H9 (cell line): ENCODE results near the gene MARCHF10. TPM values are rescaled to one million over a fixed set of nuclear protein-coding genes. Genes with fewer than 3 reads are reported as not detected.

Experiments
- DNase-seq: peaks from one replicate; pipeline ENCODE4 v3.0.0-alpha.2; 2017
- H2AFZ ChIP-seq: one replicate; pipeline ENCODE4 v1.6.1; 2013; ENCODE audit warnings: mild to moderate bottlenecking, low read length, control low read depth, moderate library complexity
- H2AK5ac ChIP-seq: 2 replicates; pipeline ENCODE4 v1.6.1; 2013; ENCODE audit warnings: low read length, control low read depth, mixed read lengths; ENCODE audit not compliant: insufficient read length
- H2BK120ac ChIP-seq: one replicate; pipeline ENCODE4 v1.6.1; 2013; ENCODE audit warnings: low read depth, mild to moderate bottlenecking, low read length, control low read depth, inconsistent platforms; ENCODE audit not compliant: poor library complexity, severe bottlenecking
- H2BK12ac ChIP-seq: 2 replicates; pipeline ENCODE4 v1.6.1; 2013; ENCODE audit warnings: low read length, control low read depth, mixed read lengths, low read depth; ENCODE audit not compliant: insufficient read length
- H2BK15ac ChIP-seq: 2 replicates; pipeline ENCODE4 v1.6.1; 2013; ENCODE audit warnings: low read depth, low read length, control low read depth
- H2BK20ac ChIP-seq: one replicate; pipeline ENCODE4 v1.6.1; 2013; ENCODE audit warnings: low read depth, mild to moderate bottlenecking, low read length, control low read depth, inconsistent platforms; ENCODE audit not compliant: poor library complexity, severe bottlenecking
- H2BK5ac ChIP-seq: 2 replicates; pipeline ENCODE4 v1.6.1; 2013; ENCODE audit warnings: low read length, control low read depth, mixed read lengths; ENCODE audit not compliant: insufficient read length
- H3K14ac ChIP-seq: 2 replicates; pipeline ENCODE4 v1.6.1; 2013; ENCODE audit warnings: low read length, control low read depth; ENCODE audit not compliant: insufficient read depth
- H3K18ac ChIP-seq: 2 replicates; pipeline ENCODE4 v1.6.1; 2013; ENCODE audit warnings: low read depth, mild to moderate bottlenecking, mixed read lengths, low read length, control low read depth; ENCODE audit not compliant: insufficient read length
- H3K23ac ChIP-seq: 2 replicates; pipeline ENCODE4 v1.6.1; 2013; ENCODE audit warnings: low read length, control low read depth, mixed read lengths, low read depth; ENCODE audit not compliant: insufficient read length
- H3K23me2 ChIP-seq: 2 replicates; pipeline ENCODE4 v1.6.1; 2013; ENCODE audit warnings: low read depth, mild to moderate bottlenecking, mixed read lengths, low read length, control low read depth; ENCODE audit not compliant: insufficient read length, poor library complexity, severe bottlenecking
- H3K27ac ChIP-seq: 2 replicates; pipeline ENCODE4 v1.5.1; 2013; ENCODE audit warnings: low read length, control low read depth, mixed read lengths, low read depth; ENCODE audit not compliant: insufficient read length
- H3K27me3 ChIP-seq: 2 replicates; pipeline ENCODE4 v1.6.1; 2013; ENCODE audit warnings: low read length, control low read depth, inconsistent platforms; ENCODE audit not compliant: insufficient read depth
- H3K4ac ChIP-seq: 2 replicates; pipeline ENCODE4 v1.6.1; 2013; ENCODE audit warnings: low read depth, mild to moderate bottlenecking, control low read depth, inconsistent platforms, low read length, moderate library complexity
- H3K4me1 ChIP-seq: 2 replicates; pipeline ENCODE4 v1.6.1; 2013; ENCODE audit warnings: low read length, control low read depth, inconsistent platforms; ENCODE audit not compliant: insufficient read depth
- H3K4me2 ChIP-seq: 2 replicates; pipeline ENCODE4 v1.6.1; 2013; ENCODE audit warnings: low read length, control low read depth, mixed read lengths; ENCODE audit not compliant: insufficient read length, insufficient read depth
- H3K56ac ChIP-seq: 2 replicates; pipeline ENCODE4 v1.6.1; 2013; ENCODE audit warnings: low read depth, mild to moderate bottlenecking, mixed read lengths, low read length, control low read depth; ENCODE audit not compliant: insufficient read length
- H3K79me1 ChIP-seq: 2 replicates; pipeline ENCODE4 v1.6.1; 2013; ENCODE audit warnings: low read depth, mild to moderate bottlenecking, moderate library complexity, low read length, control low read depth, inconsistent platforms; ENCODE audit not compliant: insufficient read depth, poor library complexity, severe bottlenecking
- H3K79me2 ChIP-seq: 2 replicates; pipeline ENCODE4 v1.6.1; 2013; ENCODE audit warnings: low read length, control low read depth, inconsistent platforms; ENCODE audit not compliant: insufficient read depth
- H3K9ac ChIP-seq: 2 replicates; pipeline ENCODE4 v1.6.1; 2013; ENCODE audit warnings: low read length, control low read depth, mixed read lengths; ENCODE audit not compliant: insufficient read length; ENCODE audit errors: extremely low read depth
- H3K9me3 ChIP-seq: one replicate; pipeline ENCODE4 v1.6.1; 2013; ENCODE audit warnings: low read depth, low read length, inconsistent platforms; ENCODE audit not compliant: control insufficient read depth
- H3T11ph ChIP-seq: one replicate; pipeline ENCODE4 v1.6.1; 2013; ENCODE audit warnings: mild to moderate bottlenecking, low read length, control low read depth, inconsistent platforms
- H4K20me1 ChIP-seq: one replicate; pipeline ENCODE4 v1.6.1; 2013; ENCODE audit not compliant: control insufficient read depth, insufficient read length, insufficient read depth
- H4K5ac ChIP-seq: 2 replicates; pipeline ENCODE4 v1.6.1; 2013; ENCODE audit warnings: low read depth, mild to moderate bottlenecking, mixed read lengths, low read length, control low read depth; ENCODE audit not compliant: insufficient read length
- H4K8ac ChIP-seq: replicated peaks from 2 replicates; pipeline ENCODE4 v1.6.1; 2013; ENCODE audit warnings: low read length, control low read depth, mixed read lengths, low read depth; ENCODE audit not compliant: insufficient read length
- H4K91ac ChIP-seq: 2 replicates; pipeline ENCODE4 v1.6.1; 2013; ENCODE audit warnings: low read depth, mild to moderate bottlenecking, moderate library complexity, mixed read lengths, low read length, control low read depth; ENCODE audit not compliant: insufficient read length
- H3K27ac Mint-ChIP-seq, 3 experiments: 2 replicates in 2 of 3; 3 replicates in 1 of 3; pipeline ENCODE4 v1.8.0; 2020 to 2021; ENCODE audit warnings: mixed read lengths in 3 of 3, mild to moderate bottlenecking in 1 of 3, moderate library complexity in 1 of 3
- H3K27me3 Mint-ChIP-seq: 2 replicates; pipeline ENCODE4 v1.8.0; 2021; ENCODE audit warnings: low read depth, mild to moderate bottlenecking, moderate library complexity, mixed read lengths
- H3K36me3 Mint-ChIP-seq, 3 experiments: 2 replicates in 2 of 3; 3 replicates in 1 of 3; pipeline ENCODE4 v1.8.0; 2020 to 2021; ENCODE audit warnings: low read depth in 3 of 3, mixed read lengths in 3 of 3; ENCODE audit not compliant: insufficient read depth in 1 of 3
- H3K4me1 Mint-ChIP-seq, 2 experiments: 2 replicates each; pipeline ENCODE4 v1.8.0; 2020; ENCODE audit warnings: mixed read lengths in 2 of 2
- H3K4me3 Mint-ChIP-seq, 2 experiments: 2 replicates in 1 of 2; 3 replicates in 1 of 2; pipeline ENCODE4 v1.8.0; 2020 to 2021; ENCODE audit warnings: mild to moderate bottlenecking in 2 of 2, mixed read lengths in 2 of 2, moderate library complexity in 1 of 2
- H3K9me3 Mint-ChIP-seq, 2 experiments: 2 replicates in 1 of 2; 3 replicates in 1 of 2; pipeline ENCODE4 v1.8.0; 2020; ENCODE audit warnings: mild to moderate bottlenecking in 2 of 2, mixed read lengths in 2 of 2, moderate library complexity in 1 of 2
- CTCF ChIP-seq: fragments of 200-600 bp; sonication (generic); conservative IDR thresholded peaks from 3 replicates; pipeline ENCODE4 v1.8.0; 2021; ENCODE audit warnings: antibody characterized with exemption, mild to moderate bottlenecking
- WGBS: extraction: QIAGEN DNeasy Blood & Tissue Kit; methylation state at CpG from one replicate; pipeline ENCODE4 v1.1.7; 2013; ENCODE audit warnings: missing lambda C conversion rate, low lambda C conversion rate, mixed read lengths; ENCODE audit not compliant: insufficient read length; ENCODE audit errors: extremely low coverage; 5-methylcytosine and 5-hydroxymethylcytosine counted together
- total RNA-seq: library from RNA; stranded (reverse); gene quantifications from 2 replicates; pipeline ENCODE4 v1.2.1, GENCODE V29; 2021

Gene MARCHF10
- total RNA-seq, 1 experiment from 2014 or later = not detected

DNA sequence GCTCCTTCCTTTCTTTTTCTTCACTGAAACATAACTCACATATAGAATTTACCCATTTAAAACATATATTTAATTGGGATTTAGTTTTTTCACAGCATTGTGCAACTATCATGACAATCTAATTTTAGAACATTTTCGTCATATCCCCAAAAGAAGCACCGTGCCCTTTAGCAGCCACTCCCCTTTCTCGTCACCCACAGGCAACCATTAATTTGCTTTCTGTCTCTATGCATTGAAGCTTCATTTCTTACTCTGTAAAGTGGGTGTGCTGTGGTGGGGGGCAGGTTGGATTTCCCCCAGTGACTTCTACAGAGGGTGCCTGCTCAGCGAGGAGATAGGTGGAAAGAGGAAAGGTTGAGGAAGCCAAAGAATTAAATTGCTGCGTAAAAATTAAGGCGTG is 144.8 kb downstream of the MARCHF10 start:
- WGBS = no CpG with 5 or more reads among the region's 6 CpGs
- H3K9me3 Mint-ChIP-seq = peaks cover 9% of the 10 kb centered on the region in 2 experiments
- Histone ChIP-seq H4K8ac (no peak overlapping the region), H3K27ac (no peak overlapping the region), H2BK12ac (no peak overlapping the region), H2BK5ac (no peak overlapping the region), H3K79me1 (no peaks in the 10 kb centered on the region), H3K4ac (no peak overlapping the region), H3K9ac (no peak overlapping the region), H2BK15ac (no peak overlapping the region), H3K56ac (no peak overlapping the region), H3K18ac (no peak overlapping the region), H3K23me2 (no peaks in the 10 kb centered on the region), H4K5ac (no peak overlapping the region), H3K79me2 (no peaks in the 10 kb centered on the region), H2BK120ac (no peak overlapping the region), H2BK20ac (no peak overlapping the region), H3T11ph (no peak overlapping the region), H3K4me1 (no peaks in the 10 kb centered on the region), H3K14ac (no peak overlapping the region), H2AK5ac (no peak overlapping the region), H3K4me2 (no peak overlapping the region), H4K20me1 (no peaks in the 10 kb centered on the region), H4K91ac (no peak overlapping the region), H3K27me3 (no peaks in the 10 kb centered on the region), H3K23ac (no peak overlapping the region), H2AFZ (no peak overlapping the region), H3K9me3 (no peaks in the 10 kb centered on the region)
- no peak overlapping the region for H3K4me3 Mint-ChIP-seq
- no peaks in the 10 kb centered on the region for H3K27me3 Mint-ChIP-seq
- H3K36me3 Mint-ChIP-seq = peaks cover 0 to 20% (median 9%) of the 10 kb centered on the region in 3 experiments; a peak in 6 of 7 replicates
- no peak for TF ChIP-seq CTCF
- H3K27ac Mint-ChIP-seq = peak overlapping the region in 1 of 3 experiments; percentile 9; a peak in 1 of 7 replicates
- H3K4me1 Mint-ChIP-seq = peaks cover 0 to 3% of the 10 kb centered on the region in 2 experiments; a peak in 2 of 4 replicates
- no peak for DNase-seq
